ENCODE measurements around the gene METTL27.
A peak's percentile ranks its signal among the peaks of the same experiment; 100 is the strongest.

The METTL27 gene

GRCh38 chr7:73830681-73831583, 11.4 kb downstream of the METTL27 start, which contains the start of gene CLDN4:
CLDN4 (plus strand) TSS chr7:73830996; CDS start chr7:73831202, 206 bp downstream.
- TF ChIP-seq CTCF (IDR thresholded peaks at IDR 0.05) = no peak

GRCh38 chr7:73829921-73830680, 12.2 kb downstream of the METTL27 start:
- peak; percentile 28; the same call in 1 of the 2 replicates for TF ChIP-seq CTCF (IDR thresholded peaks at IDR 0.05)

- TF ChIP-seq CTCF (IDR thresholded peaks at IDR 0.05) = no peak
Observed at GRCh38 chr7:73829505-73829904, 12.8 kb downstream of the METTL27 start.

- TF ChIP-seq CTCF (IDR thresholded peaks at IDR 0.05) = no peak
Observed at GRCh38 chr7:73828972-73829371, 13.3 kb downstream of the METTL27 start.

- TF ChIP-seq CTCF (IDR thresholded peaks at IDR 0.05) = no peak
Observed at GRCh38 chr7:73828107-73828803, 14.1 kb downstream of the METTL27 start.

GRCh38 chr7:73827567-73828106, 14.7 kb downstream of the METTL27 start:
- TF ChIP-seq CTCF (IDR thresholded peaks at IDR 0.05) = no peak

- no peak for TF ChIP-seq CTCF (IDR thresholded peaks at IDR 0.05)
Observed at GRCh38 chr7:73824986-73825385, 17.3 kb downstream of the METTL27 start.
